OCI-LY7 (cell line): ENCODE results near the gene NSD1. TPM values are rescaled to one million over a fixed set of nuclear protein-coding genes. Genes with fewer than 3 reads are reported as not detected.

Experiments used
- BruUV-seq: library from RNA; stranded (reverse); fragments of 400-500 nt; replicated peaks from 2 replicates; lab custom pipeline; 2021; lab: Mats Ljungman, UMichigan
- CTCF ChIA-PET: fragments of 300-600 bp; sonication (Branson Sonifier 250); formaldehyde crosslinking; loops from one replicate; lab custom pipeline; 2022; ENCODE audit warnings: antibody characterized with exemption; ENCODE audit not compliant: unreplicated experiment; lab: Charles Lee
- POLR2A ChIA-PET: fragments of 300-600 bp; sonication (Branson Sonifier 250); formaldehyde crosslinking; loops from one replicate; lab custom pipeline; 2022; ENCODE audit warnings: antibody characterized with exemption; lab: Charles Lee
- DNase-seq: peaks from one replicate; pipeline ENCODE4 v3.0.0-alpha.2; 2015; ENCODE audit warnings: low spot score
- H2AFZ ChIP-seq: fragments of 200-600 bp; sonication (generic), shearing (Covaris generic); 2 replicates; pipeline ENCODE4 v1.6.1; 2014; ENCODE audit warnings: mild to moderate bottlenecking, antibody characterized with exemption, low read length, moderate library complexity
- H3K27ac ChIP-seq: fragments of 200-600 bp; sonication (generic); 2 replicates; pipeline ENCODE4 v1.5.1; 2014; ENCODE audit warnings: mixed run types, low read depth, mild to moderate bottlenecking, moderate library complexity, low read length, inconsistent platforms; ENCODE audit not compliant: poor library complexity, severe bottlenecking
- H3K36me3 ChIP-seq: fragments of 200-600 bp; sonication (generic); 2 replicates; pipeline ENCODE4 v1.6.1; 2014; ENCODE audit warnings: mild to moderate bottlenecking, antibody characterized with exemption, low read length, moderate library complexity, mixed read lengths; ENCODE audit not compliant: insufficient read depth
- H3K4me1 ChIP-seq: fragments of 200-600 bp; sonication (generic); 2 replicates; pipeline ENCODE4 v1.5.1; 2014; ENCODE audit warnings: mild to moderate bottlenecking, low read length; ENCODE audit not compliant: insufficient read depth, poor library complexity, severe bottlenecking
- H3K4me2 ChIP-seq: fragments of 200-600 bp; sonication (generic); 2 replicates; pipeline ENCODE4 v1.6.1; 2014; ENCODE audit warnings: mild to moderate bottlenecking, low read length
- H3K4me3 ChIP-seq: fragments of 200-600 bp; sonication (generic); 2 replicates; pipeline ENCODE4 v1.5.1; 2014; ENCODE audit warnings: mild to moderate bottlenecking, low read depth, low read length; ENCODE audit not compliant: poor library complexity, severe bottlenecking
- H3K79me2 ChIP-seq: fragments of 200-600 bp; sonication (generic); 2 replicates; pipeline ENCODE4 v1.6.1; 2016; ENCODE audit warnings: low read depth, mild to moderate bottlenecking, low read length, moderate library complexity, mixed read lengths; ENCODE audit not compliant: insufficient read depth
- H3K9me2 ChIP-seq: fragments of 200-600 bp; sonication (generic); 2 replicates; pipeline ENCODE4 v1.6.1; 2016; ENCODE audit warnings: mild to moderate bottlenecking, low read length, mixed read lengths; ENCODE audit not compliant: insufficient read depth
- H3K9me3 ChIP-seq: fragments of 200-600 bp; sonication (generic); 2 replicates; pipeline ENCODE4 v1.6.1; 2014; ENCODE audit warnings: mild to moderate bottlenecking, mixed run types, low read length, mixed read lengths
- H4K20me1 ChIP-seq: fragments of 200-600 bp; sonication (generic); 2 replicates; pipeline ENCODE4 v1.6.1; 2014; ENCODE audit warnings: mild to moderate bottlenecking, antibody characterized with exemption, low read length, moderate library complexity, mixed read lengths; ENCODE audit not compliant: insufficient read depth
- CTCF ChIP-seq: fragments of 200-600 bp; sonication (generic); conservative IDR thresholded peaks from 2 replicates; pipeline ENCODE4 v1.5.1; 2014; ENCODE audit warnings: mild to moderate bottlenecking, antibody characterized with exemption, low read length, moderate library complexity, mixed read lengths
- EZH2phosphoT487 ChIP-seq: fragments of 200-600 bp; sonication (generic); IDR thresholded peaks from 2 replicates; pipeline ENCODE4 v1.6.1; 2018; ENCODE audit warnings: low read depth, borderline replicate concordance, mild to moderate bottlenecking, mixed run types, antibody characterized with exemption, low read length, moderate library complexity, mixed read lengths
- intact Hi-C: fragments of 100-400 bp; cut with micrococcal nuclease; formaldehyde crosslinking; loops from one replicate; pipeline ENCODE4 v1.10.0; 2022; ENCODE audit not compliant: unreplicated experiment
- total RNA-seq, 2 experiments: library from RNA; depleted of rRNA in 1 of 2; stranded (reverse); fragments of >200 nt in 1 of 2; shearing (Covaris generic) in 1 of 2; gene quantifications; 2 replicates each; pipeline ENCODE4 v1.2.3, GENCODE V29; 2014 to 2022

The NSD1 gene
- total RNA-seq, 2 experiments from 2014 or later: 64.3 to 142 TPM

GRCh38 chr5:177291735-177292134, 158.2 kb downstream of the NSD1 start:
- no peak for TF ChIP-seq CTCF
- TF ChIP-seq EZH2phosphoT487: no peak
- Histone ChIP-seq H3K9me3 (no peaks in the 10 kb centered on the region), H3K4me3 (no peak overlapping the region), H3K9me2 (no peaks in the 10 kb centered on the region), H3K36me3 (peaks cover 95% of the 10 kb centered on the region), H3K4me2 (no peak overlapping the region), H3K79me2 (no peaks in the 10 kb centered on the region), H4K20me1 (no peaks in the 10 kb centered on the region), H2AFZ (no peak overlapping the region), H3K4me1 (peaks cover 37% of the 10 kb centered on the region), H3K27ac (peak overlapping the region; percentile 93)
- no TSS peak for BruUV-seq
- ChIA-PET POLR2A (no interaction called here), CTCF (interaction anchor here (0.6 kb wide), 1 partner anchor 220 kb away, joined by 3 read pairs; no protein-coding TSS in a partner anchor)
- intact Hi-C loops: loop anchor here (1.0 kb wide), 1 partner anchor 178 kb away; no protein-coding TSS in a partner anchor
- no peak for DNase-seq

GRCh38 chr5:177293819-177294581, 160.4 kb downstream of the NSD1 start:
- intact Hi-C loops: no loop called here
- Histone ChIP-seq H3K27ac (no peak overlapping the region), H3K4me1 (peaks cover 39% of the 10 kb centered on the region), H3K4me2 (no peak overlapping the region), H3K79me2 (no peaks in the 10 kb centered on the region), H3K9me2 (no peaks in the 10 kb centered on the region), H3K9me3 (no peaks in the 10 kb centered on the region), H3K36me3 (peaks cover 95% of the 10 kb centered on the region), H3K4me3 (no peak overlapping the region), H4K20me1 (no peaks in the 10 kb centered on the region), H2AFZ (no peak overlapping the region)
- ChIA-PET CTCF (no interaction called here), POLR2A (interaction anchor here (0.6 kb wide), 1 partner anchor 98 kb away, joined by 4 read pairs; no protein-coding TSS in a partner anchor)
- BruUV-seq: no TSS peak
- no peak for TF ChIP-seq EZH2phosphoT487
- no peak for TF ChIP-seq CTCF
- DNase-seq: no peak

GRCh38 chr5:177294632-177295031, 161.1 kb downstream of the NSD1 start:
- Histone ChIP-seq H3K4me3 (no peak overlapping the region), H3K79me2 (no peaks in the 10 kb centered on the region), H3K36me3 (peaks cover 90% of the 10 kb centered on the region), H3K4me2 (no peak overlapping the region), H3K4me1 (peaks cover 37% of the 10 kb centered on the region), H2AFZ (no peak overlapping the region), H3K27ac (no peak overlapping the region), H3K9me3 (no peaks in the 10 kb centered on the region), H4K20me1 (no peaks in the 10 kb centered on the region), H3K9me2 (no peaks in the 10 kb centered on the region)
- intact Hi-C loops: no loop called here
- ChIA-PET CTCF (no interaction called here), POLR2A (interaction anchor here (0.6 kb wide), 1 partner anchor 163 kb away, joined by 3 read pairs; no protein-coding TSS in a partner anchor)
- no TSS peak for BruUV-seq
- DNase-seq: no peak
- TF ChIP-seq EZH2phosphoT487: no peak
- no peak for TF ChIP-seq CTCF
